Activated naive CD4-positive, alpha-beta T cell treated with anti-CD3 and anti-CD28 coated beads, Interleukin-2, amount 50 U/mL, for 24 hours (primary cell): ENCODE results near the gene GLUD2.
"Not testable (repeated sequence)": the region's sequence is repeated elsewhere in the genome, so short reads cannot be mapped to it uniquely, and the experiment has no call there.

Experiments
- H3K27ac Mint-ChIP-seq: one replicate; pipeline ENCODE4 v1.8.0; 2021; ENCODE audit warnings: mild to moderate bottlenecking, mixed read lengths
- H3K27me3 Mint-ChIP-seq: one replicate; pipeline ENCODE4 v1.8.0; 2021; ENCODE audit warnings: mixed read lengths
- H3K36me3 Mint-ChIP-seq: one replicate; pipeline ENCODE4 v1.8.0; 2021; ENCODE audit warnings: mixed read lengths
- H3K4me1 Mint-ChIP-seq: one replicate; pipeline ENCODE4 v1.8.0; 2021; ENCODE audit warnings: mixed read lengths
- H3K4me3 Mint-ChIP-seq: one replicate; pipeline ENCODE4 v1.8.0; 2021; ENCODE audit warnings: mild to moderate bottlenecking, mixed read lengths
- H3K9me3 Mint-ChIP-seq: one replicate; pipeline ENCODE4 v1.8.0; 2021; ENCODE audit warnings: mixed read lengths

Gene GLUD2

GRCh38 chrX:121062289-121062688, 14.9 kb downstream of the GLUD2 start:
- H3K4me1 Mint-ChIP-seq, result no peaks in the 10 kb centered on the region
- no peak overlapping the region for H3K27ac Mint-ChIP-seq
- H3K27me3 Mint-ChIP-seq, result no peaks in the 10 kb centered on the region
- no peaks in the 10 kb centered on the region for H3K36me3 Mint-ChIP-seq
- no peaks in the 10 kb centered on the region for H3K9me3 Mint-ChIP-seq
- no peak overlapping the region for H3K4me3 Mint-ChIP-seq

DNA sequence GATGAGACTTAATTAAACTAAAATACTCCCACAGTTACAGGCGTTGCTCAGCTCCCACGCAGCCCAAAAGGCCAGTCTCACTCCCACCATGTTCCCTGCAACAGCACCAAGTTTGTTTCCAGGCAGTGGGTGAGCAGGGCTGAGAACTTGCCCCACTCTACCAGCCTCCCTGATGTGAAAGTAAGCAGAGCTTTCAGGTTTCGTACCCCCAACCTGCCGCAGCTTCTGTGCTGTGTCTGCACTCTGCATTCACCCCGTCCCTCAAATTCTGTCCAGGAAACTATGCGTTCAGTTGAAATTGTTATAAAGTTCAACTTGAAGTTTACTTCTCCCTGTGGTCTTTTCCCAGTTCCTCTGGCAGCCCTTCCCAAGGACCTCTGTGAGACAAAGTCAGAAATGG, 17.2 kb downstream of the GLUD2 start:
- H3K4me1 Mint-ChIP-seq, result no peaks in the 10 kb centered on the region
- H3K36me3 Mint-ChIP-seq, result no peaks in the 10 kb centered on the region
- H3K4me3 Mint-ChIP-seq, result no peak overlapping the region
- H3K27ac Mint-ChIP-seq, result no peak overlapping the region
- H3K27me3 Mint-ChIP-seq, result no peaks in the 10 kb centered on the region
- no peaks in the 10 kb centered on the region for H3K9me3 Mint-ChIP-seq

GRCh38 chrX:121084247-121084646, 36.8 kb downstream of the GLUD2 start:
- not testable (repeated sequence) for H3K9me3 Mint-ChIP-seq, H3K36me3 Mint-ChIP-seq, H3K4me3 Mint-ChIP-seq, H3K27me3 Mint-ChIP-seq, H3K27ac Mint-ChIP-seq, H3K4me1 Mint-ChIP-seq

DNA sequence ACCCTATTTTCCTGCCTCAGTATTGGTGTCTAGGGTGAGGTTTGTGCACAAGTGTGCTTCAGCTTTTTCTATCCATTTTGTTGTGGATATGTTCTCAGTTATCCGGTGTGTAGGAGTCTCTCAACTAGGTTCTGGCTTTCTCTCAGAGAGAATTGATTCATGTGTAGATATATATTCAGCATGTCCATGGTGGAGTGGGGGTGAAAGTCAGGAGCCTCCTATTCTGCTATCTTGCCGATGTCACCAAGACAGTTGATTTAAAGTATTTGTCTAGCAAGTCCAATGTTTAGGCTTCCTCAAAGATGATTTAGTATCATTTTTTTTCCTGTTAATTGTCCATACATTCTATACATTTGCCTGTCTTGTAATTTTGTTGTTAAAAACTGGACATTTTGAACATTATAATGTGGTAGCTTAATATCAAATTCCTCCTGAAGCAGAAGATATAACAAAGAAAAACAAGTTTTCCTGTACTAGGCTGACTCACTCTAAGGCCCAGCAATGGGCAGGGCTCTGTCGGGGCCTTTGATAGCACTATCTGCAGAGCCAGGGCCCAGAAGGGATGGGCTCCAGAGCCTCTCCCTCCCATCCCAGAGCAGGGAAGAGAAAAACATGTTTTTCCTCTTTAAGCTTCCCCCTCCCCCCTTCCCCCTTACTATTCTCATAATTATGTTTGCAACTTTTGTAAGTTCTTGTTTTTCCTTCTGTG, 37.6 kb downstream of the GLUD2 start:
- Mint-ChIP-seq H3K4me3 (no peak overlapping the region), H3K36me3 (no peaks in the 10 kb centered on the region), H3K4me1 (no peaks in the 10 kb centered on the region), H3K27me3 (no peaks in the 10 kb centered on the region), H3K9me3 (no peaks in the 10 kb centered on the region), H3K27ac (no peak overlapping the region)

- H3K27me3 Mint-ChIP-seq, result no peaks in the 10 kb centered on the region
- no peak overlapping the region for H3K4me3 Mint-ChIP-seq
- no peaks in the 10 kb centered on the region for H3K4me1 Mint-ChIP-seq
- no peaks in the 10 kb centered on the region for H3K9me3 Mint-ChIP-seq
- H3K36me3 Mint-ChIP-seq, result no peaks in the 10 kb centered on the region
- H3K27ac Mint-ChIP-seq, result no peak overlapping the region
Observed at GRCh38 chrX:121085612-121086010, 38.2 kb downstream of the GLUD2 start.

GRCh38 chrX:121093011-121093410, 45.6 kb downstream of the GLUD2 start:
- Mint-ChIP-seq H3K4me3 (no peak overlapping the region), H3K36me3 (no peaks in the 10 kb centered on the region), H3K27me3 (no peaks in the 10 kb centered on the region), H3K4me1 (no peaks in the 10 kb centered on the region), H3K27ac (no peak overlapping the region), H3K9me3 (no peaks in the 10 kb centered on the region)
